ENCODE data around the gene C11orf91.
"Not testable (repeated sequence)": the region's sequence is repeated elsewhere in the genome, so short reads cannot be mapped to it uniquely, and the experiment has no call there.

The C11orf91 gene, protein sequence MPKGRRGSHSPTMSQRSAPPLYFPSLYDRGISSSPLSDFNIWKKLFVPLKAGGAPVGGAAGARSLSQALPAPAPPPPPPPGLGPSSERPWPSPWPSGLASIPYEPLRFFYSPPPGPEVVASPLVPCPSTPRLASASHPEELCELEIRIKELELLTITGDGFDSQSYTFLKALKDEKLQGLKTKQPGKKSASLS

DNA sequence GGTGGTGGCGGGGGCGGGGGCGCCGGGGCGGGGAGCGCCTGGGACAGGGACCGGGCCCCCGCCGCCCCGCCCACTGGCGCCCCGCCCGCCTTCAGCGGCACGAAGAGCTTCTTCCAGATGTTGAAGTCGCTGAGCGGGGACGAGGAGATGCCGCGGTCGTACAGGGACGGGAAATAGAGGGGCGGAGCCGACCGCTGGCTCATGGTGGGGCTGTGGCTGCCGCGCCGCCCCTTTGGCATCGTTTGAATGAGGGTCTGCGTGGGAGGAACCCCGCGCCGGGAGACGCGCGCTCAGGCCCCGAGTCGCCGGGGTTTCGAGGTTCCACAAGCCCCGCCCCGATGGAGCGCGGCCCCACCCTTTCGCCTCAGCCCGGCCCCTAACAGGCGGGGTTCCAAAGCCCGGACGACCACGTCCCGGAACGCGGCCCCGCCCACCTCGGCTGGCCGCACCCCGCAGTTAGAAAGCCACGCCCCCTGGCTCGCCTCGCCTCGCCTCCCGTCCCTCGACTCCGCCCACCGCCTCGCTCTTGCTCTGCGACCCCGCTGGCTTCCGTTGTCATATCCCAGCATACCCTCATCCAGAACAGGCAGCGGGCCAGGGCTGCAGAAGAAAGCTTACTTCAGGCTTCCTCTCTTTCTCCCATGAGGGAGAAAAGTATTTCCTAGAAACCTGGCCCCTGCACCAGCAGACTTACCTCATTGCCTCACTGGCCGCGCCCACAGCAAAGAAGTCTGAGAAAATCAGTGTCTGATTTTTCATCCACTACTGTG lies at the start of gene C11orf91:
C11orf91 (minus strand) TSS at position 325 of the 770 bp plus-strand sequence; CDS start at position 239, 86 bp downstream.
- DNase-seq, result peak; percentile 89

DNA sequence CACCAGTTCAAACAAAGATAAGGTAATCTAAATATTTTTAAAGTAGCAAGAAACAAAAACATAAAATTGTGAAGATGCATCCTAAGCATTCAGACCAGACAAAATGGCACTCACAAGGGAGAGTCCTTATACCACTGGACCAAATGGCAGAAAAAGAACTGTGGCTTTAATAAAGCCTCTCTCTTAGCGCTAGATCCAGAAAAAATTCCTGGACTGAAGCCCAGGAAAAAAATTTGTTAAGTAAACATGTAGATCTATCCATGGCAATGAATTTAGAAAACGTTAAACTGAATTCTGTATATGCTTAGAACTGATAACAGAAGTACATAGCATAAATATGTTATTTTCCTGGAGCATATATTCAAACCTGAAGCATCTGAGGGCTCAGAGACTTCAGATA lies 47.4 kb upstream of the C11orf91 start:
- no peak for DNase-seq

DNA sequence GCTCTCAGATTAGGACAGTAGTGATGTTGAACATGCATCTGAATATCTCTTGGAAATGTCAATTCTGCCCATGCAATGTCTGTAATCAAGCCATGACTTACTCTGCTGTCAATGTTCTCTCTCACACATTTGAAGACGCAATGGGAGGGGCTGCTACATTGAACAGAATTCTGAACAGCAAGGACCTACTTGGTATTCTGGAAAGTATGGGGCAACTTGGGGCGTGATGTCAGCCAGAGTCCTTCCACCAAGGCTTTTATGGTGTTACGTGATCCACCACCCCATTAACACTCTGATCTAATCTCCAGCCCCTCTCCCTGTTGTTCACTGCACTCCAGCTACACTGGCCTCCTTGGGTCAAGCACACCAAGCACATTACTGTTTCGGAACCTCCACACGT lies 42.7 kb upstream of the C11orf91 start:
- no peak for DNase-seq

DNA sequence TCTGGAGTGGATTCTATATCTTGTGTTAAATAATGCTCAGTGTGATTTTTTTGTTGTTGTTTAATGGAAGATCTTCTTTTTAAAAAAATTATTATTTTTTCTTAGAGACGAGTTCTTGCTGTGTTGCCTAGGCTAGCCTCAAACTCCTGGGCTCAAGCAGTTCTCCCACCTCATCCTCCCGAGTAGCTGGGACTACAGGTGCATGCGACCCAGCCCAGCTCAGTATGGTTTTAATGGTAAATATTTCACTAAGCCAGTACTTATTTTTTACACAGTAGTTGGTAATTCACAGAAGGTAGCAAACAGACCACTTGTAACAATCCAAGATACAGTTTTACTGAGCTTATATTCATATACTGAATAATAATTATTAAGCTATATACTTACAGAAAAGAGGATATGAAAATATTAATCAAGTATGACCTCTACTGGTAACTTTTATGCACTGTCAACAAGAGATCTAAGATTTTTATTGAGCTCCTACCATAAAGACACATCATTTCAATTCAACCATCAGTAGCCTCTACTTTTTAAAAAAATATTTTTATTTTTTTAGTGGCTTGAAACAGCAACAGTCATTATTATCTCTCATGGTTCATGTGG lies 41.7 kb upstream of the C11orf91 start:
- no peak for DNase-seq

DNA sequence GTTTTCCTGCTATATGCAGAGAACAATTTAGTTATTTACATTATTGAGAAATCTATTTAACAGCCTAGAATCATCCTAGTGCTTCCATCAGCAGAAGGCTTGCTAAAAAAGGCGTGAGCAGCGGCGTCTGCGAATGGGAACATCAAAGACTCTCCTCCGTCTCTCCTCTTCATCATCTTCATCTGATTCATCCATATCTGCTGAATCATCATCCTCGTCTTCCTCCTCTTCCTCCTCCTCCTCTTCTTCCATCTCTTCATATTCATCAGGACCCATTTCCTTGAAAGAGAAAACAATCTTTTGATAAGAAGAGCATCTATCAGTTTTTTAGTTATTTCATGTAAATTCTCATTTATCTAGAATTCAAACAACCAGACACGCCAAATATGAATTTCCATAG lies 41.2 kb upstream of the C11orf91 start:
- DNase-seq, result no peak

DNA sequence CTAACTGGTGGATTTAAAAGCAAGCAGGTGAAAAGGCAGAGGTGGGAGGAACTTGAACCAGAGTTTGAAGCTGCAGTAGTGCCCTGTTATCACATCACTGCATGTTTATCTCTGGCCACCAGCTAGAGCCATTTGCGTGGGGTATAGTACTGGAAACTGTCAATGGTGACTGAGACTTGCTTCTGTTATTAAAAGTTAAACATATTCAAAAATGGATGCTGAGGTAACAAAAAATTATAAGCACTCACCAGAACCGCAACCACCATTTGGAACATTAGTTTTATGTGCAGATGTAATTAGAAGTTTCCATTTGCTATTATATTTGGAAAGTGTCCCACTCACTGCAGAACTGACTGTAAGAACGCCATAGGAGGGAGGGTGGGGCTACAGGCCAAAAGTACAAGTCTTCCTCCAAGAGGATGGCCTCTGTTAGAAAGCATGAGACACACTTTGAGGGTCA lies 36.8 kb upstream of the C11orf91 start:
- DNase-seq, result no peak

DNA sequence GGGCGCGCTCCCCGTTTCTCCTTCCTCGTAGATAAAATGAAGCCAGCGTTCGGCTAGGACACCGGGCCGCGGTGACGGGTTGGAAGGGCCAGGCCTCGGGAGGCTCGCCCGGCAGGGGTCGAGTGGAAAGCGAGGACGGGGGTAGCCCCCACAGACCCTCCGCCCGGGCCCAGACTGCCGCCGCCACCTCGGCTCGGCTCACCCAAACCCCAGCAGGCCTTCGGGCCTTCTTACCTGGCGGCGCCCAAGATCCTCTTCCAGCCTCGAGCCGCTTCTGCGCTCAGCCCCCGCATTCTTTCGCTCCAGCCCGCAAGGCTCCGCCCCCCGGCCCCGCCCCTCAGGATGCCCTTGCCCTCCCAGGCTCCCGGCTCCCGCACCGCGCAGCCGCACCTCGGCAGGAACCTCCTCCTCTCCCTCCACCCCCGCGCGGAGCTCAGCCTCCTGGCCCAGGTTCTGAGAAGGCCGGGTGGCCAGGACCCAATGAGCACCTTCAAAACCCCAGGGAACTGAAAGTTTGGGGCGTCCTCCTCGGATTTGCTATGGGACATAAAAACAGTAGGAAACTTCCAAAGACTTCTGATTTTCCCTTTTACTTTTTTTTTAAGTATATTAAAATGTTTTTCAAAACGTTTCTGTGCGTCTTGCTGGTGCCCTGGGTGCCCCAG lies 35.7 kb upstream of the C11orf91 start, which contains the start of gene CD59:
CD59 (minus strand) TSS at position 276 of the 665 bp plus-strand sequence. CDS start 13,978 bp downstream, outside the sequence.
- peak; percentile 83 for DNase-seq

DNA sequence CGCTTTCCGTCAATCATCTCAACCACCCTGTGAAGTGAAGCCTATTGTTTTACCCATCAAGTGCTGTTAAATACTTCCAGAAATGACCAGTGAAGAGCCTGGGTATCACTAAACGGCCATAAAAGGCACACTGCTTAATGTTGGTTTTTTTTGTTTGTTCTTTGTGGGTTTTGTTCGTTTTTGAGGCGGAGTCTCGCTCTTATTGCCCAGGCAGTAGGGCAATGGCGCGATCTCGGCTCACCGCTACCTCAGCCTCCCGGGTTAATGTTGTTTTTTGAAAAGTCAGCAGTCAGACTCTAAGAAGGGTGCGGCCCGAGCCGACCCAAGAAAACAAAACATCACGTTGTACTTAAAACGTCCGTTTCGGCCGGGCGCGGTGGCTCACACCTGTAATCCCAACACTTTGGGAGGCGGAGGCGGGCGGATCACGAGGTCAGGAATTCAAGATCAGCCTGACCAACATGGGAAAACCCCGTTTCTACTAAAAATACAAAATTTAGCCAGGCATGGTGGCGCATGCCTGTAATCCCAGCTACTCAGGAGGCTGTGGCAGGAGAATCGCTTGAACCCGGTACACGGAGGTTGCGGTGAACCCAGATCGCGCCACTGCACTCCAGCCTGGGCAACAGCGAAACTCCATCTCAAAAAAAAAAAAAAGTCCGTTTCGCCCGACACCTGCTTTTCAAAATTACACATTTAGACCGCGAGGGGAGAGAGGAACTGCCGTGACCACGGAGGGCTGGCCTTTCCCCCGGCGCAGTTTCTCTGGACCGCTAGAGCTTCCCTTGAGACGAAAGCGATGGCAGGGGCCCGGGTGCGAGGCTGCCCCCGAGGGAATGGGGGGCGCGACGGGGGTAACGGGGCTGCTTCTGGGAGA lies 34.9 kb upstream of the C11orf91 start:
- peak; percentile 21 for DNase-seq

DNA sequence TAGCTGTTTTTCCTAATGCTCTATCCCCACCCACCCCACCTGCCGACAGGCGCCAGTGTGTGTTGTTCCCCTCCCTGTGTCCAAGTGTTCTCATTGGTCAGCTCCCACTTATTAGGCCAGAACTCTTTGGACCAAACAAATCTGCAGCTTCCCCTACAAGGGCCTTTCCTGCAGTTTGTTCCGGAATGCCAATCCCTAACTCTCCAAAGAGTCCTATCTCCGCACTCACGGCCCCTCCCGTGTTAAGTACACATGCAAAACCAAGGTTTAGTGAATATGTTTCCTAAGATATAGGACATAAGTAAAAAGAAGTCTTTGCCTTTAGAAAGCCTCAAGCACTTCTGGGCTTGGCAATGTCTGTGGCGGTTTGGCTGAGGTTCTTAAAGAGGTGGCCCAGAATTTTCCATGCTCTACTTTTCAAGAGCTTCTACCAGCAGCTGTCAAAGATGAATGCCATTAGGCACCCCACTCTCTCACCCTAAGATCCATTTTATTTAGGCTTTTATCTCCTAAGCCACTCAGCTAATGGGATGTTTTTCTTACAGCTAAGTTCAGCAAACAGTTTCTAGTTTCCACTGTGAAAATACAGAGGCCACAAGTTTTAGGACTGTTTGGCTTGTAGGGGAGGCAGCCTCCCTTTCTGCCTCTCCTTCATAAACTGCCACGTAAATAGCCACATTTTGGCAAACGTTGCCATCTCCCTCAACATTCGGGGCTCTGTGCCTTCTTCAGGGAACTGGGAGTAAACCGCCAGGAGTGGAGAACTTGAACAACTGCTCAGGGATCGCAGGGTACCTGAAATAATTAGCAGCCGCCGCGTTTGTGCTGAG lies 34.0 kb upstream of the C11orf91 start:
- no peak for DNase-seq

DNA sequence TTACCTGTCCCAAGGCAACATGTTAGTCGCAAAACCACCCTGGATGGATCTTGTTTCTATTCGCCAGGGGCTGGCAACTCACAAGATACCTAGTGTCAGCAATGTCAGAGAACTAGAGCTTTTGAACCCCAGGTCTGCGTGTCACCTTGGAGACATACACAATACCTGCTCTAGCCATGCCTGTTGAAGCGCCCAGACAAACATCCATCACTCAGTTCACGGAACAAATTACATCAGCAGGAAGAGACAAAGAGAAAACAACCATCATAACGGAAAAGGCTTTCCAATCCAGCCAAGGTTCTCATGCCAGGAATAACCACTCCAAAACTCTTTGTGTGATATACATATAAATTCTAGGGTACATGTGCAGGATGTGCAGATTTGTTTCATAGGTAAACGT lies 33.4 kb upstream of the C11orf91 start:
- no peak for DNase-seq

DNA sequence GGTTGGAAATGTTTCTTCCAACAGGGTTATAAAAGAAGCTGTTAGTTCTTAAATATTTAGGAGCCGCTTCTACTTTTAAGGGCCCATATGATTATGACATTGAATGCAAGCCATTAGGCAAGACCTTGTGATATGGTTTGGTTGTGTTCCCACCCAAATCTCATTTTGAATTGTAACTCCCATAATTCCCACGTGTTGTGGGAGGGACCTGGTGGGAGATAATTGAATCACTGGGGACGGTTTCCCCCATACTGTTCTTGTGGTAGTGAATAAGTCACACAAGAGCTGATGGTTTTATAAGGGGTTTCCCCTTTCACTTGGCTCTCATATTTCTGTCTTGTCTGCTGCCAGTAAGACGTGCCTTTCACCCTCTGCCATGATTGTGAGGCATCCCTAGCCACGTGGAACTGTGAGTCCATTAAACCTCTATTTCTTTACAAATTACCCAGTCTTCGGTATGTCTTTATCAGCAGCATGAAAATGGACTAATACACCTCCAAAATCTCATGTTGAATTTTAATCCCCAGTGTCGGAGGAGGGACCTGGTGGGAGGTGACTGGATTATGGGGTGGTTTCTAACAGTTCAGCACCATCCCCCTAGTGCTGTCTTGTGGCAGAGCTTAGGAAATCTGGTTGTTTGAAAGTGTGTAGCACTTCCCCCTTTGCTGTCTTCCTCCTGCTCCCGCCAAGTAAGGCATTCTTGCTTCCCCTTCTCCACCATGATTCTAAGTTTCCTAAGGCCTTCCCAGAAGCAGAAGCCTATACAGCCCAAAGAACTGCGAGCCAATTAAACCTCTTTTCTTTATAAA lies 31.3 kb upstream of the C11orf91 start:
- DNase-seq, result no peak

DNA sequence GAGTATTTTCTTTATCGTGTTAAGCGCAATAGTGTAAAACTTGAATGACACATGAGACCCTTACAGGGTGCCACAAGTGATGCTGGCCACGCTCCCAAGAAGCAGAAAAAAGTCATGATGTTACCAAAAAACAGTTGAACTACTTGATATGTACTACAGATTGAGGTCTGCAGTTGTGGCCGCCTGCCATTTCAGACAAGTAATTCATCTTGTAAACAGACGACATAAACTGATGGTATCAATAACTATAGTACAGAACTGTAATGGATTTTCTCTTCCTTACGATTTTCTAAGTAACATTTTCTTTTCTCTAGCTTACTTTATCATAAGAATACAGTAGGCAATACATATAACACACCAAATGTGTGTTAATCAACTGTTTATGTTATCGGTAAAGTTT lies 30.1 kb upstream of the C11orf91 start:
- DNase-seq, result no peak

DNA sequence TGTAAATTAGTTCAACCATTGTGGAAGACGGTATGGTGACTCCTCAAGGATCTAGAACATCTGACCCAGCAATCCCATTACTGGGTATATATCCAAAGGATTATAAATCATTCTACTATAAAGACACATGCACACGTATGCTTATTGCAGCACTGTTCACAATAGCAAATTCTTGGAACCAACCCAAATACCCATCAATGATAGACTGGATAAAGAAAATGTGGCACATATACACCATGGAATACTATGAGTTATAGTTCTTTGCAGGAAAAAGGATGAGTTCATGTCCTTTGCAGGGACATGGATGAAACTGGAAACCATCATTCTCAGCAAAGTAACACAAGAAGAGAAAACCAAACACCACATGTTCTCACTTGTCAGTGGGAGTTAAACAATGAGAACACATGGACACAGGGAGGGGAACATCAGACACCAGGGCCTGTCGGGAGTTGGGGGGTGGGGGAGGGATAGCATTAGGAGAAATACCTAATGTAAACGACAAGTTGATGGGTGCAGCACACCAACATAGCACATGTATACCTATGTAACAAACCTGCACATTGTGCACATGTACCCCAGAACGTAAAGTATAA lies 28.5 kb upstream of the C11orf91 start:
- not testable (repeated sequence) for DNase-seq

DNA sequence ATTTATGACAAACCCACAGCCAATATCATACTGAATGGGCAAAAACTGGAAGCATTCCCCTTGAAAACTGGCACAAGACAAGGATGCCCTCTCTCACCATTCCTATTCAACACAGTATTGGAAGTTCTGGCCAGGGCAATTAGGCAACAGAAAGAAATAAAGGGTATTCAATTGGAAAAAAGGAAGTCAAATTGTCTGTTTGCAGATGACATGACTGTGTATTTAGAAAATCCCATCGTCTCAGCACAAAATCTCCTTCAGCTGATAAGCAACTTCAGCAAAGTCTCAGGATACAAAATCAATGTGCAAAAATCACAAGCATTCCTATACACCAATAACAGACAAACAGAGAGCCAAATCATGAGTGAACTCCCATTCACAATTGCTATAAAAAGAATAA lies 26.9 kb upstream of the C11orf91 start:
- not testable (repeated sequence) for DNase-seq

DNA sequence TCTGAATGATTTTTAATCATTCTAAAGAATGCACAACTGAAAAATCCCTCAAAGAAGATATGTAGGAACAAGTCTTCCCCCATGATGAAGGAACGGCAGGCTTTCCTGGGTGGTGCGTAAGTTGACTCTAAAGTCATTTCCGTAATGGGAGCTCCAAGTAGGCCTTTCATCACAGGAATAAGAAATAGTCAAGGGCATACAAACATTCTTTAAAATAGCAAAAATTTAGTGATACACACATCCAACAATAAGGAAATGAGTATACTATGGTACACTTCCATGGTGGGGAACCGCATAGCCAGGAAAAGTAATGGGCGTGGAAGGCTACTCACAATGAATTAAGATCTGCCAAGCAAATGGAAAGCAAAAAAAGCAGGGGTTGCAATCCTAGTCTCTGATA lies 24.9 kb upstream of the C11orf91 start:
- DNase-seq, result no peak

DNA sequence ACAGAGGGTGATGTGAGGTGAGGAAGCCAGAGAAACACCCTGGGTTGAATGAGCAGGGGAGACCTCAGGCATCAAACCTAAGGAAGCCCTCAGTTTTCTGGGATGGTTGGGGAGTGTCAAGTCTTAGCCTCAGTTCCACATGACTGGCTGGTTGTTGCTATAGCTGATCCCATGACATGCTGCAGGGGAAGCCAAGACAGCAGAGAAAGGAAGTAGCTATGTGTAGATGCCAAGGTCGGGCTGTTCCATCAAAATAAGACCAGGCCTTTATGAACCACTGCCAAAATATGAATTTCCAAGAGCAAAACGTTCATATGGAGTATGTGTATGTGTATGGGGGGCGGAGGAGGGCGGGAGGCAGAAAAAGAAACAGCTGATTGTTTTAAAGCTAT lies 24.0 kb upstream of the C11orf91 start:
- DNase-seq, result no peak

DNA sequence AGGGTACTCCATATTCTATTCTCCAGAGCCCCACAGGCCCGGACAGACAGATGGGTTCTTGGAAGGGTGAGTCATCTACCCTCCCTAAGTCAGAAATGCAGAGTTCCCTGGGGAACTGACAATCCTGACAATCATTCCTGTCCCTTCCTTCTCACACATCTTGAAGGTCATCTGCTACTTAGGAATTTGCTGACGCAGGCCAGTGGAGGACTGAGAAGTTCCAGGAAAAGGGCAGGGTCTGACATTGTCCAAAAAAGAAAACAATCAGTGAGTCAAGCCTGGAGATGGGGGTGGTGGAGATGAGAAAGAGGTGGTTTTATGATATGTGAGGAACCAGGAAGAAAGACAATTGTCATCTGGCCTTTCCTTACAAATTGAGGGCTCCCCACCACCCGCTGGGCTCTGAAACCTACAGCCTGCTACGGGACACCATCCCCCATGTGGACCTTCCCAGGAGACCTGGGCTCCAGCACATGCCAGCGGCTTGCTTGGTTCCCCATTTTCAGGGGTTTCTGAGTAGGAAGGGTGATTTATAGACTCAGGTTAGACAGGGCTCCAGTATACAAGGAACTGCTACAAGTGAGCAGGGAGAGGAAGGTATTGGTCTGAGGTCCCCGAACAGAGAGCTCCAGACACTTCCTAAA lies 22.7 kb upstream of the C11orf91 start:
- no peak for DNase-seq

DNA sequence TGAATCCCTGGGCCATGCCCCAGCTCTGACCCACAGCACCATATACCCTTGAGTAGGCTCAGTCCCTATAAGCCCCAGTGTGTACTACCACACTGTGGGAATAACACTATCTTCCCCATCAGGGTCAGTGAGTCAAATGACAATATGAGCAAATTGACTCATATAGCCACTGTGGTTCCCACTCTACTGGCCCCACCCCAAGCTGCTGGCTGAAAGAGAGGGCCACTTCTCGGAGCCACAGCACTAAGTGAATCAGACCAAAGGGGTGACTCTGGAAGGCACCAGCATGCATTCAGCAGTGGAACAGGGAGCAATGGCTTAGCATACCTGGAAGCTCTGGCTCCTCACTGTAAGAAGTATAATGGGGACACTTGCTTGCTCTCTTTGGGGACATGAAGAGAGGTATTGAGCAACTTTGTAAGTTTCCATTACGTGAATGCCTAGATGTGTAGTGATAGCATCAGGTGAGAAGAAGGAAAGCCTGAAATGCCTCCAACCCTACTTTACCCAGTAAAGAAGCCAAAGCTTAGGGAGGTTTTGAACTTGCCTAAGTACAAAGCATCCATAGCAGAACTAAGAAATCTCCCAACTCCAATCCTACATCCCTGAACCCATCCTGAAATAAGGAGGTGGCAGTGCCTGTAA lies 22.1 kb upstream of the C11orf91 start:
- no peak for DNase-seq

DNA sequence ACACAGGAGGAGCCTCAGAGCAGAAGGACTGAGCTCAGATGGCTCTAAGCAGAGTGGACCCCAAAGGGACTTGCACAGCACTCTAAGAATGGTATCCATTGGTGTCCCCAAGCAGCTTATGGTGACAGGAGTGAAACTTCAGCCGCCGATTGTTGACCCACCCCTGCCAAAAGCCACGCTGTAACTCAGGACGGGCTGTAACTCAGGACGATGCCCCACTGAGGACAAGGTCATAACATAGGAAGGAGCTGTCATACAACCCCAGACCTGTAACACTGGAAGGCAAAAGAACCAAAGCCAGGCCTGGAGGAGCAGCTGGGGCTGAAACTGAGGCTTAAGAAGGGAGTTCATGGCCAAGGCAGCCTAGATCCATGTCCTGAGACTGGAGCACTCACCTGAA lies 21.4 kb upstream of the C11orf91 start:
- DNase-seq, result no peak

All from activated gamma-delta T cell treated with Interleukin-2 at 50 U/mL for 16 hours (primary cell).